Kidney epithelial cell (primary cell): ENCODE measurements around the gene PPP2R2C. TPM values are rescaled to one million over a fixed set of nuclear protein-coding genes. Genes with fewer than 3 reads are reported as not detected.

Source experiments
- DNase-seq: peaks from one replicate; pipeline ENCODE4 v3.0.0-alpha.2; 2010; ENCODE audit warnings: low read depth
- H3K27me3 ChIP-seq: 2 replicates; pipeline ENCODE4 v1.6.0; 2011; ENCODE audit warnings: low read length; ENCODE audit not compliant: control insufficient read depth, insufficient read depth
- H3K36me3 ChIP-seq: 2 replicates; pipeline ENCODE4 v1.5.1; 2011; ENCODE audit warnings: low read length; ENCODE audit not compliant: control insufficient read depth, insufficient read depth
- H3K4me3 ChIP-seq: 2 replicates; pipeline ENCODE4 v1.5.1; 2011; ENCODE audit warnings: low read depth, mild to moderate bottlenecking, control low read depth, low read length
- total RNA-seq: library from RNA; depleted of rRNA; stranded (reverse); fragments of >200 nt; gene quantifications from 2 replicates; pipeline ENCODE4 v1.2.3, GENCODE V29; 2015
- TF ChIP-seq, protein P1 (sequence below): IDR thresholded peaks from 2 replicates; pipeline ENCODE4 v1.5.1; 2011; ENCODE audit warnings: mild to moderate bottlenecking, moderate library complexity, low read length, control low read depth, inconsistent platforms; ENCODE audit not compliant: insufficient read depth, poor library complexity, severe bottlenecking

PPP2R2C gene
- total RNA-seq, 1 donor from 2014 or later: not detected

- TF ChIP-seq, protein P1, sequence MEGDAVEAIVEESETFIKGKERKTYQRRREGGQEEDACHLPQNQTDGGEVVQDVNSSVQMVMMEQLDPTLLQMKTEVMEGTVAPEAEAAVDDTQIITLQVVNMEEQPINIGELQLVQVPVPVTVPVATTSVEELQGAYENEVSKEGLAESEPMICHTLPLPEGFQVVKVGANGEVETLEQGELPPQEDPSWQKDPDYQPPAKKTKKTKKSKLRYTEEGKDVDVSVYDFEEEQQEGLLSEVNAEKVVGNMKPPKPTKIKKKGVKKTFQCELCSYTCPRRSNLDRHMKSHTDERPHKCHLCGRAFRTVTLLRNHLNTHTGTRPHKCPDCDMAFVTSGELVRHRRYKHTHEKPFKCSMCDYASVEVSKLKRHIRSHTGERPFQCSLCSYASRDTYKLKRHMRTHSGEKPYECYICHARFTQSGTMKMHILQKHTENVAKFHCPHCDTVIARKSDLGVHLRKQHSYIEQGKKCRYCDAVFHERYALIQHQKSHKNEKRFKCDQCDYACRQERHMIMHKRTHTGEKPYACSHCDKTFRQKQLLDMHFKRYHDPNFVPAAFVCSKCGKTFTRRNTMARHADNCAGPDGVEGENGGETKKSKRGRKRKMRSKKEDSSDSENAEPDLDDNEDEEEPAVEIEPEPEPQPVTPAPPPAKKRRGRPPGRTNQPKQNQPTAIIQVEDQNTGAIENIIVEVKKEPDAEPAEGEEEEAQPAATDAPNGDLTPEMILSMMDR: no peak
- H3K36me3 ChIP-seq: no peaks in the 10 kb centered on the region
- no peak overlapping the region for H3K4me3 ChIP-seq
- peaks cover 11% of the 10 kb centered on the region for H3K27me3 ChIP-seq
- no peak for DNase-seq
These were observed 27.8 kb downstream of the PPP2R2C start for GRCh38 chr4:6444582-6444981.

GRCh38 chr4:6443035-6444023 is 29.1 kb downstream of the PPP2R2C start:
- DNase-seq: no peak
- Histone ChIP-seq H3K4me3 (no peak overlapping the region), H3K27me3 (peaks cover 8% of the 10 kb centered on the region), H3K36me3 (no peaks in the 10 kb centered on the region)
- TF ChIP-seq, protein P1: no peak

DNA sequence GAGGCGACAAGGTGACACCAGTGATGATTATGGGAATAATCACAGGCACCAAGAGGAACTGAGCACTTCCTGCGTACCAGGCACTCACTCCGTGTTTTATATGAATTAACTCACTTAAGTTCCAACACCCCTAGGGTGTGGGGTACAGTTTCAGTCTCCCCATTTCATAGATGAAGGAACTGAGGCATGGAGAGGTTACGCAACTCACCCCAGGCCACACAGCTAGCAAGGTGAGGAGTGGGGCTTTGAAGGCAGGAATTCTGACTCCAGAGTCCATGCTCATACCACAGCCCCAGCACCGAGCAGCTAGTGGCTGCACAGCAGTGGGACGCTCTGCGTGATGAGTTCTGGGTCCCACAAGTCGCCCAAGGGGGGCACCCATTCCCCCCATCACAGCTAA is 29.9 kb downstream of the PPP2R2C start:
- peaks cover 1% of the 10 kb centered on the region for H3K27me3 ChIP-seq
- no peaks in the 10 kb centered on the region for H3K36me3 ChIP-seq
- no peak overlapping the region for H3K4me3 ChIP-seq
- TF ChIP-seq, protein P1: no peak
- no peak for DNase-seq

DNA sequence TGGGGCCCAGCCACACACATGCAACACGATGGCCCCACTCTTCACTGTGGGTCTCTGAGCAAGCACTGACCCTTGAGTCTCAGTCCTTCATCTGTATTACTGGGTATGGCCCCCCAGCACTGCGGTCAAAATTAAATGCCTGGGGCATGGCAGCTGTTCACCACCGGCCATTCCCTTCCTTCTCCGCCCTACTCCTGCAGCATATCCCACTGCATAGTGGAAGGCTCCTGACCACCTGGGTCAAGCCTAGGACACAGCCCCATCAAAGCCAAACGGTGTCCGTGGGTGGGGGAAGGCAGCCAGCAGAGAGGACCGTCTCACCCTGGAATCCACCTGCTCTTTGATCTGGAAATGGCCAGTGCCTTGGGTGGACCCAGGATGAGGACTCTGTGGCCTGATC is 30.7 kb downstream of the PPP2R2C start:
- H3K4me3 ChIP-seq: no peak overlapping the region
- TF ChIP-seq, protein P1: no peak
- DNase-seq: no peak
- no peaks in the 10 kb centered on the region for H3K36me3 ChIP-seq
- no peaks in the 10 kb centered on the region for H3K27me3 ChIP-seq

DNA sequence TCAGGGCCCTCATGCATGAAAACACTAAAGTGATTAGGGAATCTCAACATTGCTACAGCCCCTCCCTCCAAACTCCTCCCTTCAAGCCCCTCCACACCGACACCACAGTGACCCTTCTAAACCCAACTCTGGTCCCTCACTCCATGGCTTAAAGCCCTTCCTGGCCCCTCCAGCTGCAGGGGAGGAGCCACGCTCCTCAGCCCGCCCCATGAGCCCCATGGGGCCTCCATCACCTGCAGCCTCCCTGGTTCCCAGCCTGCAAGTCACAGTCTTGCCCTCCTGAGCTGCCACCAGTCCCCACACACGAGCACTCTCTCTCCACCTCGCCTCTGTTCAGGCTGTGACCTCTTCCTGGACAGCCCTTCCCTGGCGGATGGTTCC is 31.2 kb downstream of the PPP2R2C start:
- no peak for DNase-seq
- H3K27me3 ChIP-seq: no peaks in the 10 kb centered on the region
- H3K36me3 ChIP-seq: no peaks in the 10 kb centered on the region
- no peak overlapping the region for H3K4me3 ChIP-seq
- TF ChIP-seq, protein P1: no peak
